A172 (cell line): Measurements from ENCODE around the gene RNU7-1. TPM values are rescaled to one million over a fixed set of nuclear protein-coding genes. Genes with fewer than 3 reads are reported as not detected.

Experiments used
- total RNA-seq: library from RNA; depleted of rRNA; stranded (reverse); fragments of >200 nt; shearing (Covaris generic); gene quantifications from 2 replicates; pipeline ENCODE4 v1.2.3, GENCODE V29; 2014; rRNA removed

Gene RNU7-1
- total RNA-seq, 1 experiment from 2014 or later = not detected

Other genes with a start within 250 kb of the RNU7-1 start
- gene PIANP, start 243.0 kb upstream of the RNU7-1 start, total RNA-seq = 0.24 and 2.3 TPM in 2 replicates
- gene COPS7A, start 219.8 kb upstream of the RNU7-1 start, total RNA-seq = 40.7 and 45.7 TPM in 2 replicates
- gene MLF2, start 190.7 kb upstream of the RNU7-1 start, total RNA-seq = 168 and 187 TPM in 2 replicates
- 86.8 and 166 TPM in 2 replicates for gene PTMS, start 177.5 kb upstream of the RNU7-1 start, total RNA-seq
- not detected in 2 replicates for gene LAG3, start 171.3 kb upstream of the RNU7-1 start, total RNA-seq
- not detected in 2 replicates for gene CD4, start 154.3 kb upstream of the RNU7-1 start, total RNA-seq
- gene GPR162, start 122.0 kb upstream of the RNU7-1 start, total RNA-seq = 5.3 and 12.3 TPM in 2 replicates
- 6.9 and 7.4 TPM in 2 replicates for gene P3H3, start 115.4 kb upstream of the RNU7-1 start, total RNA-seq
- gene GNB3, start 102.9 kb upstream of the RNU7-1 start, total RNA-seq = 0.19 and 5.1 TPM in 2 replicates
- gene CDCA3, start 92.5 kb upstream of the RNU7-1 start, total RNA-seq = 30.8 and 52.8 TPM in 2 replicates
- 87.3 and 104 TPM in 2 replicates for gene USP5, start 91.7 kb upstream of the RNU7-1 start, total RNA-seq
- gene TPI1, start 76.3 kb upstream of the RNU7-1 start, total RNA-seq = 675 and 790 TPM in 2 replicates
- gene SPSB2, start 70.5 kb upstream of the RNU7-1 start, total RNA-seq = 7.9 and 10.2 TPM in 2 replicates
- gene LRRC23, start 39.0 kb upstream of the RNU7-1 start, total RNA-seq = 8.3 and 14.4 TPM in 2 replicates
- gene ENO2, start 29.2 kb upstream of the RNU7-1 start, total RNA-seq = 21.5 and 24.7 TPM in 2 replicates
- 3.1 and 6.6 TPM in 2 replicates for gene ATN1, start 15.9 kb upstream of the RNU7-1 start, total RNA-seq
- gene C12orf57, start 206 bp downstream of the RNU7-1 start, total RNA-seq = 1.8 TPM in 1 of 2 replicates, not detected in the other
- gene PTPN6, start 7.5 kb downstream of the RNU7-1 start, total RNA-seq = 0.31 and 0.48 TPM in 2 replicates
- gene PHB2, start 26.8 kb downstream of the RNU7-1 start, total RNA-seq = 172 and 183 TPM in 2 replicates
- gene EMG1, start 27.1 kb downstream of the RNU7-1 start, total RNA-seq = 42.6 and 50.5 TPM in 2 replicates
- gene LPCAT3, start 74.7 kb downstream of the RNU7-1 start, total RNA-seq = 9.2 and 14.7 TPM in 2 replicates
- 20.3 and 39.8 TPM in 2 replicates for gene C1S, start 116.9 kb downstream of the RNU7-1 start, total RNA-seq
- gene C1R, start 148.6 kb downstream of the RNU7-1 start, total RNA-seq = 10.7 and 16.0 TPM in 2 replicates
- gene C1RL, start 165.4 kb downstream of the RNU7-1 start, total RNA-seq = 5.8 and 11.0 TPM in 2 replicates
- gene RBP5, start 185.1 kb downstream of the RNU7-1 start, total RNA-seq = 0.31 TPM in 1 of 2 replicates, not detected in the other
- 8.5 and 15.6 TPM in 2 replicates for gene CLSTN3, start 186.6 kb downstream of the RNU7-1 start, total RNA-seq
- 18.9 and 21.0 TPM in 2 replicates for gene PEX5, start 245.9 kb downstream of the RNU7-1 start, total RNA-seq